ENCODE measurements around the gene ST6GALNAC3. TPM values are rescaled to one million over a fixed set of nuclear protein-coding genes. Genes with fewer than 3 reads are reported as not detected.

Gene ST6GALNAC3
- polyA plus RNA-seq, 1 donor (not counting 4 experiments of a cell fraction or from before 2014, with no cell fraction given) = 0.08 TPM

- Histone ChIP-seq H3K9me1 (ENCODE audit: control insufficient read depth, extremely low read depth, insufficient read depth, low read length) (no peaks in the 10 kb centered on the region), H3K9me3 (ENCODE audit: control insufficient read depth, low read depth, low read length) (no peaks in the 10 kb centered on the region), H3K27ac (ENCODE audit: control insufficient read depth, insufficient read depth, low read length) (no peak overlapping the region), H4K20me1 (ENCODE audit: control insufficient read depth, extremely low read depth, insufficient read depth, low read length) (no peaks in the 10 kb centered on the region), H3K79me2 (ENCODE audit: control insufficient read depth, insufficient read depth, low read length) (no peaks in the 10 kb centered on the region), H2AFZ (ENCODE audit: control insufficient read depth, low read length) (no peak overlapping the region), H3K9ac (ENCODE audit: control insufficient read depth, extremely low read depth, insufficient read depth, low read length) (no peak overlapping the region), H3K4me1 (ENCODE audit: control insufficient read depth, extremely low read depth, insufficient read depth, low read length) (no peaks in the 10 kb centered on the region), H3K4me2 (ENCODE audit: control insufficient read depth, extremely low read depth, insufficient read depth, low read depth, low read length) (no peak overlapping the region), H3K36me3 (ENCODE audit: control insufficient read depth in 2 of 2, extremely low read depth in 1 of 2, insufficient read depth in 2 of 2, low read length in 2 of 2) (no peaks in the 10 kb centered on the region), H3K27me3 (ENCODE audit: control insufficient read depth, extremely low read depth, insufficient read depth, low read length) (no peaks in the 10 kb centered on the region), H3K4me3 (ENCODE audit: control insufficient read depth in 2 of 3, extremely low read depth in 1 of 3, insufficient read depth in 2 of 3, low read depth in 1 of 3, low read length in 3 of 3) (no peak overlapping the region)
- FAIRE-seq = no peak
- TF ChIP-seq CTCF (optimal IDR thresholded peaks at IDR 0.05 in 1 of 3, IDR thresholded peaks at IDR 0.05 in 1 of 3, conservative IDR thresholded peaks at IDR 0.05 in 1 of 3; ENCODE audit: extremely low read depth in 1 of 3, insufficient read depth in 2 of 3, low read length in 3 of 3) (no peak), EZH2 (IDR thresholded peaks at IDR 0.05; ENCODE audit: low read length) (no peak)
- DNase-seq (ENCODE audit: low read depth, low spot score) = no peak
- dilution Hi-C loops (cut with MboI; ENCODE audit: extremely low pct_ligation_motif_present, low sequenced_read_pairs) = no loop called here
Measured at GRCh38 chr1:76491737-76492136, 417.2 kb downstream of the ST6GALNAC3 start.

GRCh38 chr1:76492752-76493430, 418.3 kb downstream of the ST6GALNAC3 start:
- Histone ChIP-seq H3K9me1 (ENCODE audit: control insufficient read depth, extremely low read depth, insufficient read depth, low read length) (no peaks in the 10 kb centered on the region), H3K9me3 (ENCODE audit: control insufficient read depth, low read depth, low read length) (no peaks in the 10 kb centered on the region), H4K20me1 (ENCODE audit: control insufficient read depth, extremely low read depth, insufficient read depth, low read length) (no peaks in the 10 kb centered on the region), H3K9ac (ENCODE audit: control insufficient read depth, extremely low read depth, insufficient read depth, low read length) (no peak overlapping the region), H3K4me3 (ENCODE audit: control insufficient read depth in 2 of 3, extremely low read depth in 1 of 3, insufficient read depth in 2 of 3, low read depth in 1 of 3, low read length in 3 of 3) (no peak overlapping the region), H3K4me2 (ENCODE audit: control insufficient read depth, extremely low read depth, insufficient read depth, low read depth, low read length) (no peak overlapping the region), H2AFZ (ENCODE audit: control insufficient read depth, low read length) (no peak overlapping the region), H3K79me2 (ENCODE audit: control insufficient read depth, insufficient read depth, low read length) (no peaks in the 10 kb centered on the region), H3K36me3 (ENCODE audit: control insufficient read depth in 2 of 2, extremely low read depth in 1 of 2, insufficient read depth in 2 of 2, low read length in 2 of 2) (no peaks in the 10 kb centered on the region), H3K27ac (ENCODE audit: control insufficient read depth, insufficient read depth, low read length) (no peak overlapping the region), H3K27me3 (ENCODE audit: control insufficient read depth, extremely low read depth, insufficient read depth, low read length) (no peaks in the 10 kb centered on the region), H3K4me1 (ENCODE audit: control insufficient read depth, extremely low read depth, insufficient read depth, low read length) (no peaks in the 10 kb centered on the region)
- DNase-seq (ENCODE audit: low read depth, low spot score) (no peak), FAIRE-seq (no peak)
- no peak for TF ChIP-seq EZH2 (IDR thresholded peaks at IDR 0.05; ENCODE audit: low read length)
- dilution Hi-C loops (cut with MboI; ENCODE audit: extremely low pct_ligation_motif_present, low sequenced_read_pairs) = no loop called here

- Histone ChIP-seq H3K36me3 (ENCODE audit: control insufficient read depth in 2 of 2, extremely low read depth in 1 of 2, insufficient read depth in 2 of 2, low read length in 2 of 2) (no peaks in the 10 kb centered on the region), H3K9me1 (ENCODE audit: control insufficient read depth, extremely low read depth, insufficient read depth, low read length) (no peaks in the 10 kb centered on the region), H3K4me2 (ENCODE audit: control insufficient read depth, extremely low read depth, insufficient read depth, low read depth, low read length) (no peak overlapping the region), H3K9ac (ENCODE audit: control insufficient read depth, extremely low read depth, insufficient read depth, low read length) (no peak overlapping the region), H3K9me3 (ENCODE audit: control insufficient read depth, low read depth, low read length) (no peaks in the 10 kb centered on the region), H3K27ac (ENCODE audit: control insufficient read depth, insufficient read depth, low read length) (no peak overlapping the region), H4K20me1 (ENCODE audit: control insufficient read depth, extremely low read depth, insufficient read depth, low read length) (no peaks in the 10 kb centered on the region), H3K27me3 (ENCODE audit: control insufficient read depth, extremely low read depth, insufficient read depth, low read length) (no peaks in the 10 kb centered on the region), H3K4me1 (ENCODE audit: control insufficient read depth, extremely low read depth, insufficient read depth, low read length) (no peaks in the 10 kb centered on the region), H3K4me3 (ENCODE audit: control insufficient read depth in 2 of 3, extremely low read depth in 1 of 3, insufficient read depth in 2 of 3, low read depth in 1 of 3, low read length in 3 of 3) (no peak overlapping the region), H2AFZ (ENCODE audit: control insufficient read depth, low read length) (no peak overlapping the region), H3K79me2 (ENCODE audit: control insufficient read depth, insufficient read depth, low read length) (no peaks in the 10 kb centered on the region)
- DNase-seq (ENCODE audit: low read depth, low spot score) (no peak), FAIRE-seq (no peak)
- dilution Hi-C loops (cut with MboI; ENCODE audit: extremely low pct_ligation_motif_present, low sequenced_read_pairs) = no loop called here
- TF ChIP-seq CTCF (optimal IDR thresholded peaks at IDR 0.05 in 1 of 3, IDR thresholded peaks at IDR 0.05 in 1 of 3, conservative IDR thresholded peaks at IDR 0.05 in 1 of 3; ENCODE audit: extremely low read depth in 1 of 3, insufficient read depth in 2 of 3, low read length in 3 of 3) (no peak), EZH2 (IDR thresholded peaks at IDR 0.05; ENCODE audit: low read length) (no peak)
Measured at GRCh38 chr1:76494807-76495206, 420.3 kb downstream of the ST6GALNAC3 start.

Data from keratinocyte (primary cell).